ENCODE measurements around the gene CATSPER3.

The CATSPER3 gene

GRCh38 chr5:135041145-135041587 lies 73.5 kb downstream of the CATSPER3 start:
- no peak overlapping the region for H3K27ac ChIP-seq
- no peak for TF ChIP-seq CTCF (conservative IDR thresholded peaks at IDR 0.05)

DNA sequence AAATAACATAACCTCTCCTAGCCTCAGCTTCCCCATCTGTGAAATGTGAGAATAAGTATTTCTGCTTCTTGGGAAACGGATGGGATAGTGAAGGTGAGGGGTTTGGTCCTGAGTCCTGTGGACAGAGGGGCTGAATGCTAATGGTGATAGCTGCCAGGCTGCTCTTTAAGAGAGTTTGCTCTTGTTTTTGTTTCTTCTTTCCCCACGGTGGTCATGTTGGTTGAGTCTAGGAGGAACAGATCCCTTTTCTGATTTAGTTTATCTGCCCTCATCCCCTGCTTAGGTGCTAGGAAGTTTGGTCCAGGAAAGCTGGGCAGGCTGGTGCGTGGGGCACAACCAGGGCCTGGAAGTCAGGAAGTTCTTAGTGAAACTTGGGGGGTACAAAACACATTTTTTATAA lies 74.0 kb downstream of the CATSPER3 start:
- no peak for TF ChIP-seq CTCF (conservative IDR thresholded peaks at IDR 0.05)
- no peak overlapping the region for H3K27ac ChIP-seq

DNA sequence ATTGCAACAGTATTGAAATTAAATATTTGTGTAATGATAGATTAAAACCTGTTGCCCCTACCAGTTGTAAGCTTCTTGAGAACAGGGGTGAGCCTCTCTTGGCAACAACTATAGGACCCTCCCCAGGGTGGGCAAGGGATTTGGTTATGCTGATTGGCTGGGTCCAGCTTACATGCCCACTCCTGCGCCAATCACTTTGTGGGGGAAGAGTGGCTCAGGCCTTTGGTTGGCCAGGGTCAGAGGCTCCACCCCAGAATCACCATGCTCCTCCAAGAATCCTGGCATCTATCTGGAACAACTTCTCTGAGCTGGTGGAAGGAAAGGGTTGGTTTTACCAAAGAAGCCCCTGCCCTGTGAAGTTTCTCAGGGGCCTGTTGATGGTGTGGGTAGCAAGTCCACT lies 74.9 kb downstream of the CATSPER3 start:
- no peak for TF ChIP-seq CTCF (conservative IDR thresholded peaks at IDR 0.05)
- H3K27ac ChIP-seq = no peak overlapping the region

GRCh38 chr5:135045488-135045887 lies 77.8 kb downstream of the CATSPER3 start:
- TF ChIP-seq CTCF (conservative IDR thresholded peaks at IDR 0.05) = no peak
- H3K27ac ChIP-seq = no peak overlapping the region

DNA sequence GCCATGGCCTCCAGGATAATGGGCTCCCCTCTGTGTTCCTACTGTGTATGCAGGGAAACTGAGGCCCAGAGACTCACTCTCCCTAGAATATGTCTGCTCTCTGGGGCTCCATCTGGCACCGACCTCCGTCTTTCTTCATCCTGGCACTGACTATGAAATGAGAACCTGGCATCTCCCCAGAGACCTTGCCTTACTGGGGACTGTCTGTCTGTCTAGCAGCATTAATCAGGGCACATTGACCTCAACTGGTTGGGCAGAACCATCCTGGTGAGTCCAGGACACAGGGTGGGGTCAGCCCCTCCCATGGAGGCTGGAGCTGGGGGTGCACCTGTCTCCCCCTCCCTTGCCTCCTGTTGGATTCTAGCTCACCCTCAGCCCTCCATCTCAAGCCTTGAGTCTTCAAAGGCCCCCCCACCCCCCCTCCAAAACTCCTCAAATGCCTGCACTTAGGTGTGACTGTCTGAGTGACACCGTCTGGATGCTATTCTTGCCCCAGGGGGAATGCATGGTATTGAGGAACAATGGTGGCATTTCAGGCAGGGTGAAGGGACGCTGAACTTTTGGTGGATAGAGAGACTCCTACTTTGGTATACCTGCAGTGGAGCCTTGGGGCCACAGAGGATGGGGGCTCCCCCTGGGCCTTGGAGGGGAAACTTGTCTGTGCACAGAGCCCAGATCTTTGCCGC lies 79.1 kb downstream of the CATSPER3 start:
- no peak overlapping the region for H3K27ac ChIP-seq

GRCh38 chr5:135047347-135047695 lies 79.6 kb downstream of the CATSPER3 start:
- no peak overlapping the region for H3K27ac ChIP-seq
- no peak for TF ChIP-seq CTCF (conservative IDR thresholded peaks at IDR 0.05)

More for the DNA sequence above, 79.1 kb downstream of the CATSPER3 start:
- no peak for TF ChIP-seq CTCF (conservative IDR thresholded peaks at IDR 0.05)

- no peak for TF ChIP-seq CTCF (conservative IDR thresholded peaks at IDR 0.05)
- no peak overlapping the region for H3K27ac ChIP-seq
Observed at GRCh38 chr5:135048286-135048685, 80.6 kb downstream of the CATSPER3 start.
